ENCODE results near the gene IMMP2L.

IMMP2L gene

DNA sequence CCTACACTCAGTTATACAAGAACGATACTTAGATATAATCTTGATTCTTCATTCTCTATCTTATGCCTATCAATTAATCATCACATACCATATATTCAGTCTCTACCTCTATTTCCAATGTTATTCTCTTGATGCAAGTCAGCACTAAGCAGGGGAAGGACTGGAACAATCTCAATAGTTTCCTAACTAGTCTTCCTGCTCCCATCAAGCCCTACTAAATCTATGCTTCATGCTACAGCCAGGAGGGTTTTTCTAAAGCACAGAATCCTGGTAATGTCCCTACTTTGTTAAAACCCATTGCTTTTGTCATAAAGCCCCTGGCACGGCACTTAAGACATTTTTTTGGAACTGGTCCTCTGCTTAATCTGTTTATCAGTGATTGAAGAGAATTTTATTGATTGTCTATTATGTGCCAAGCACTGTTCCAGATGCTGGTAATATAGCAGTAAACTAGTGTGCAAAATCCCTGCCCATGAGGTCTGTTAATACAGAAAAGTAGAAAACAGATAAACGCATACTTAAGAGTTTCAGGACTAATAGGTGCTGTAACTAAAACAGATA is 794.7 kb downstream of the IMMP2L start:
- H3K9ac ChIP-seq (ENCODE audit: low read length) = no peak overlapping the region
- no peak overlapping the region for H3K4me2 ChIP-seq (ENCODE audit: low read depth, low read length, poor library complexity, severe bottlenecking)
- no peaks in the 10 kb centered on the region for H3F3A ChIP-seq (ENCODE audit: insufficient read depth)
- H3K9me2 ChIP-seq (replicated peaks; ENCODE audit: insufficient read depth, low read length) = no peaks in the 10 kb centered on the region
- no peaks in the 10 kb centered on the region for H3K36me3 ChIP-seq (ENCODE audit: low read length)
- no peak overlapping the region for H3K27ac ChIP-seq (ENCODE audit: low read depth, low read length)
- no peak for TF ChIP-seq EZH2phosphoT487 (conservative IDR thresholded peaks at IDR 0.05; ENCODE audit: low read length)
- TF ChIP-seq, protein P1, sequence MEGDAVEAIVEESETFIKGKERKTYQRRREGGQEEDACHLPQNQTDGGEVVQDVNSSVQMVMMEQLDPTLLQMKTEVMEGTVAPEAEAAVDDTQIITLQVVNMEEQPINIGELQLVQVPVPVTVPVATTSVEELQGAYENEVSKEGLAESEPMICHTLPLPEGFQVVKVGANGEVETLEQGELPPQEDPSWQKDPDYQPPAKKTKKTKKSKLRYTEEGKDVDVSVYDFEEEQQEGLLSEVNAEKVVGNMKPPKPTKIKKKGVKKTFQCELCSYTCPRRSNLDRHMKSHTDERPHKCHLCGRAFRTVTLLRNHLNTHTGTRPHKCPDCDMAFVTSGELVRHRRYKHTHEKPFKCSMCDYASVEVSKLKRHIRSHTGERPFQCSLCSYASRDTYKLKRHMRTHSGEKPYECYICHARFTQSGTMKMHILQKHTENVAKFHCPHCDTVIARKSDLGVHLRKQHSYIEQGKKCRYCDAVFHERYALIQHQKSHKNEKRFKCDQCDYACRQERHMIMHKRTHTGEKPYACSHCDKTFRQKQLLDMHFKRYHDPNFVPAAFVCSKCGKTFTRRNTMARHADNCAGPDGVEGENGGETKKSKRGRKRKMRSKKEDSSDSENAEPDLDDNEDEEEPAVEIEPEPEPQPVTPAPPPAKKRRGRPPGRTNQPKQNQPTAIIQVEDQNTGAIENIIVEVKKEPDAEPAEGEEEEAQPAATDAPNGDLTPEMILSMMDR (IDR thresholded peaks at IDR 0.05; ENCODE audit: insufficient read depth, low read length, poor library complexity, severe bottlenecking) = no peak
- no peak overlapping the region for H2AFZ ChIP-seq (ENCODE audit: low read depth, low read length, severe bottlenecking)
- H3K9me3 ChIP-seq (ENCODE audit: insufficient read depth, low read length) = no peaks in the 10 kb centered on the region
- no peaks in the 10 kb centered on the region for H4K20me1 ChIP-seq (ENCODE audit: low read depth, low read length)
- H3K79me2 ChIP-seq (ENCODE audit: insufficient read depth, low read length) = no peaks in the 10 kb centered on the region
- no peaks in the 10 kb centered on the region for H3K27me3 ChIP-seq (ENCODE audit: low read length)
- no peak overlapping the region for H3K4me3 ChIP-seq (ENCODE audit: insufficient read depth, low read length, poor library complexity, severe bottlenecking)

DNA sequence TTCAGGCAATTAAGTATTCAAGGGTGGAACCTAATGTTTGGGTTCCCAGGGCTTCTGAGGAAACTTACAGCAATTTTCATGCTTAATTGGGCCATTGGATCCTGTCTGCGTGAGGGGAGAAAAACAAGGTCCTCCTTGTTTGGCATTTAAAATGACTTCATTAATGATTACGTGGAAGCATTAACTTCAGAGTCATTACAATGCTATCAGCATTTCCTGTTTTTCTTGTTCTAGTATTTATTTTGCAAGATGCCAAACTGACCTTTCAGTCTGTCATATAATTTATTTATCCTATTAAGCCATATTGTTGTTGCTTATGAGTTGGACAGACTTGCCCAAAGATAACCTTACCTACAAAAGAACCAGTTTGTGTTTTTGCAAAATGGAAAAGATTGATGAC is 795.4 kb downstream of the IMMP2L start:
- Histone ChIP-seq H3K36me3 (ENCODE audit: low read length) (no peaks in the 10 kb centered on the region), H3K27me3 (ENCODE audit: low read length) (no peaks in the 10 kb centered on the region), H2AFZ (ENCODE audit: low read depth, low read length, severe bottlenecking) (no peak overlapping the region), H3K27ac (ENCODE audit: low read depth, low read length) (no peak overlapping the region), H3K79me2 (ENCODE audit: insufficient read depth, low read length) (no peaks in the 10 kb centered on the region), H4K20me1 (ENCODE audit: low read depth, low read length) (no peaks in the 10 kb centered on the region), H3K4me2 (ENCODE audit: low read depth, low read length, poor library complexity, severe bottlenecking) (no peak overlapping the region), H3F3A (ENCODE audit: insufficient read depth) (no peaks in the 10 kb centered on the region), H3K9me3 (ENCODE audit: insufficient read depth, low read length) (no peaks in the 10 kb centered on the region), H3K9me2 (replicated peaks; ENCODE audit: insufficient read depth, low read length) (no peaks in the 10 kb centered on the region), H3K4me3 (ENCODE audit: insufficient read depth, low read length, poor library complexity, severe bottlenecking) (no peak overlapping the region), H3K9ac (ENCODE audit: low read length) (no peak overlapping the region)
- TF ChIP-seq, protein P1 (IDR thresholded peaks at IDR 0.05; ENCODE audit: insufficient read depth, low read length, poor library complexity, severe bottlenecking) = no peak
- TF ChIP-seq EZH2phosphoT487 (conservative IDR thresholded peaks at IDR 0.05; ENCODE audit: low read length) = no peak

DNA sequence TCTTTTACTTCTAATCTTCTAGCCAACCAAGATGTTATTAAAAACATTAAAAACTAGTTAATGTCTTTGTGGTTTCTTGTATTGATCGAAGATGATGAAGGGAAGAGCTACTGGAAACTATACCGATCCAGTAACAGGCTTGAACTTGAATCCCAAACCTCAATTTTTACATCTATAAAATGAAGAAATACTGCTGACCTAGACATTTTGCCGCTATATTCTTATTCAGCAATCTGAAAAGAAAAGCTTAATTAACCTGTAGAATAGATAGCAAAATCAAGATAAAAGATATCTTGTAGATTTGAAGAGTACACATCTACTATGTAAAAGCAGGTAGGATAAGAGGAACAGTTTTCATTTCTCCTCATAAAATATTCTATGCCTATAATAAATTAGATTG is 797.4 kb downstream of the IMMP2L start:
- Histone ChIP-seq H3K9ac (ENCODE audit: low read length) (no peak overlapping the region), H3K27ac (ENCODE audit: low read depth, low read length) (no peak overlapping the region), H3K36me3 (ENCODE audit: low read length) (no peaks in the 10 kb centered on the region), H3K9me2 (replicated peaks; ENCODE audit: insufficient read depth, low read length) (no peaks in the 10 kb centered on the region), H3F3A (ENCODE audit: insufficient read depth) (no peaks in the 10 kb centered on the region), H3K79me2 (ENCODE audit: insufficient read depth, low read length) (no peaks in the 10 kb centered on the region), H3K4me2 (ENCODE audit: low read depth, low read length, poor library complexity, severe bottlenecking) (no peak overlapping the region), H3K9me3 (ENCODE audit: insufficient read depth, low read length) (no peaks in the 10 kb centered on the region), H2AFZ (ENCODE audit: low read depth, low read length, severe bottlenecking) (no peak overlapping the region), H3K4me3 (ENCODE audit: insufficient read depth, low read length, poor library complexity, severe bottlenecking) (no peak overlapping the region), H4K20me1 (ENCODE audit: low read depth, low read length) (no peaks in the 10 kb centered on the region), H3K27me3 (ENCODE audit: low read length) (no peaks in the 10 kb centered on the region)
- TF ChIP-seq EZH2phosphoT487 (conservative IDR thresholded peaks at IDR 0.05; ENCODE audit: low read length) = no peak
- TF ChIP-seq, protein P1 (IDR thresholded peaks at IDR 0.05; ENCODE audit: insufficient read depth, low read length, poor library complexity, severe bottlenecking) = no peak

All from SU-DHL-6 (cell line).